ENCODE data around the gene INPP5A. TPM values are rescaled to one million over a fixed set of nuclear protein-coding genes. Genes with fewer than 3 reads are reported as not detected.

The INPP5A gene
- total RNA-seq, 6 experiments from 2014 or later = 58.9 to 64.6 (median 63.8) TPM

- Mint-ChIP-seq H3K27ac (peak overlapping the region; percentile 74), H3K4me3 (no peak overlapping the region), H3K36me3 (ENCODE audit: low read depth) (no peaks in the 10 kb centered on the region)
Observed at GRCh38 chr10:132519382-132520176, 18.0 kb upstream of the INPP5A start.

GRCh38 chr10:132520177-132520811, 17.3 kb upstream of the INPP5A start:
- peak overlapping the region; percentile 21; the same call in 1 of the 2 replicates for H3K4me3 Mint-ChIP-seq
- peak overlapping the region; percentile 74 for H3K27ac Mint-ChIP-seq
- H3K36me3 Mint-ChIP-seq (ENCODE audit: low read depth) = peaks cover 2% of the 10 kb centered on the region; the same call in 1 of the 2 replicates
- peaks cover 3% of the 10 kb centered on the region for H3K27me3 Mint-ChIP-seq (ENCODE audit: insufficient read depth)
- no peak for TF ChIP-seq CTCF (IDR thresholded peaks at IDR 0.05)
- DNase-seq = peak; percentile 52
- H3K4me1 Mint-ChIP-seq (ENCODE audit: low read depth) = peaks cover 48% of the 10 kb centered on the region
- no peaks in the 10 kb centered on the region for H3K9me3 Mint-ChIP-seq

More at GRCh38 chr10:132519382-132520176, 18.0 kb upstream of the INPP5A start:
- no peaks in the 10 kb centered on the region for H3K9me3 Mint-ChIP-seq
- H3K4me1 Mint-ChIP-seq (ENCODE audit: low read depth) = peaks cover 48% of the 10 kb centered on the region
- no peak for DNase-seq
- no peak for TF ChIP-seq CTCF (IDR thresholded peaks at IDR 0.05)
- peaks cover 2% of the 10 kb centered on the region for H3K27me3 Mint-ChIP-seq (ENCODE audit: insufficient read depth)

GRCh38 chr10:132521041-132521465, 16.5 kb upstream of the INPP5A start:
- TF ChIP-seq CTCF (IDR thresholded peaks at IDR 0.05) = no peak
- Mint-ChIP-seq H3K4me1 (ENCODE audit: low read depth) (peaks cover 47% of the 10 kb centered on the region), H3K4me3 (peak overlapping the region; percentile 21), H3K9me3 (no peaks in the 10 kb centered on the region), H3K27ac (peak overlapping the region; percentile 74), H3K27me3 (ENCODE audit: insufficient read depth) (peaks cover 3% of the 10 kb centered on the region), H3K36me3 (ENCODE audit: low read depth) (peaks cover 7% of the 10 kb centered on the region; the same call in 1 of the 2 replicates)
- DNase-seq = no peak

GRCh38 chr10:132521466-132522102, 16.0 kb upstream of the INPP5A start:
- no peak for TF ChIP-seq CTCF (IDR thresholded peaks at IDR 0.05)
- Mint-ChIP-seq H3K9me3 (no peaks in the 10 kb centered on the region), H3K27ac (no peak overlapping the region), H3K4me3 (no peak overlapping the region; the same call in 1 of the 2 replicates), H3K27me3 (ENCODE audit: insufficient read depth) (peaks cover 3% of the 10 kb centered on the region), H3K36me3 (ENCODE audit: low read depth) (peaks cover 7% of the 10 kb centered on the region; the same call in 1 of the 2 replicates), H3K4me1 (ENCODE audit: low read depth) (peaks cover 43% of the 10 kb centered on the region)
- DNase-seq = no peak

DNA sequence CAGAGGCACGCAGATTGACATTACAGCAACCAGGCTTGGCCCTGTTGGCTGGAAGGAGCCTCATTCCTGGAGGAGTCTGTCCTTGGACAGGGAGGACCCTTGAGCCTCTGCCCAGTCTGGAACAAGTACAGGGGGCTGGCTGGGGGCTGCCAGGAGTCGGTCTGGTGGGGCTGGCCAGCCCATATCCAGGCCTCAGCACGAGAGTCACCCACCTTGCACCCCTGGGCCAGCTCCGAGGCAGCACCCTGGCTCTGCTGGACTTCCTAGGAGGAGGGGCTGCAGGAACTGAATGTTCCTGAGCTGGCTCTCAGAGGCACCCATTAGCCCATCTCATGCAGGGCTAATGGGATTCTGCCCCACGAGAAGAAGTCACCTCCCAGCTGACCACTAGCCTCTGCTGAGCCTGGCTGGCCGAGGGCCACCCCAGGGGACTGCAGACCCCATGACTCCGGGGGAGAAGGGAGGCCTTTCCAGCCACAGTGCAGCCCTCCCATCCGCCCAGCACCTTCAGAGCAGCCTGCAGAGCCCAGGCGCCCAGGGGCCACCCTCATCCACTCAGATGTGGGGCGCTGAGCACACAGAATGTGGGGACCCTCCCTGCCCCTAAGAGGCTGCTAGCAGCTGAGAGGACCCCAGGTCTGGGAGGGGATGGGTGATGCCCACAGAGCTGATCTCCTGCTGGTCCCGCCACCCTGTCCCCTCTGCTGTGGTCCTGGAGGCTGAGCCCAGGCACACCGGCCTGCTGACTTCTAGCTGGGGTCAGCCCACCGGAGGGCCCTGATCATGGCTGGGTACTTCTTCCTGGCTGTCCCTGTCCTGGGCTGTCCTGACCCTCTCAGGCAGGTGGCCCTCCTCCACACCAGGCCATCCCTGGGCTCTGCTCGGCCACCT, 14.8 kb upstream of the INPP5A start:
- TF ChIP-seq CTCF (IDR thresholded peaks at IDR 0.05) = no peak
- Mint-ChIP-seq H3K4me1 (ENCODE audit: low read depth) (peaks cover 47% of the 10 kb centered on the region), H3K9me3 (no peaks in the 10 kb centered on the region), H3K27me3 (ENCODE audit: insufficient read depth) (peaks cover 3% of the 10 kb centered on the region), H3K27ac (no peak overlapping the region), H3K36me3 (ENCODE audit: low read depth) (peaks cover 7% of the 10 kb centered on the region; the same call in 1 of the 2 replicates), H3K4me3 (no peak overlapping the region)
- no peak for DNase-seq
